ENCODE data around the gene PLXNC1. TPM values are rescaled to one million over a fixed set of nuclear protein-coding genes. Genes with fewer than 3 reads are reported as not detected.

Gene PLXNC1
- total RNA-seq, 1 donor from 2014 or later: 1.7 TPM

- ATAC-seq: no peak
Observed at GRCh38 chr12:94182986-94183707, 34.8 kb downstream of the PLXNC1 start.

- no peak for ATAC-seq
Observed at GRCh38 chr12:94183708-94184379, 35.5 kb downstream of the PLXNC1 start.

- ATAC-seq: no peak
Observed at GRCh38 chr12:94184995-94185719, 36.8 kb downstream of the PLXNC1 start.

GRCh38 chr12:94185801-94186200 lies 37.4 kb downstream of the PLXNC1 start:
- no peak for ATAC-seq

DNA sequence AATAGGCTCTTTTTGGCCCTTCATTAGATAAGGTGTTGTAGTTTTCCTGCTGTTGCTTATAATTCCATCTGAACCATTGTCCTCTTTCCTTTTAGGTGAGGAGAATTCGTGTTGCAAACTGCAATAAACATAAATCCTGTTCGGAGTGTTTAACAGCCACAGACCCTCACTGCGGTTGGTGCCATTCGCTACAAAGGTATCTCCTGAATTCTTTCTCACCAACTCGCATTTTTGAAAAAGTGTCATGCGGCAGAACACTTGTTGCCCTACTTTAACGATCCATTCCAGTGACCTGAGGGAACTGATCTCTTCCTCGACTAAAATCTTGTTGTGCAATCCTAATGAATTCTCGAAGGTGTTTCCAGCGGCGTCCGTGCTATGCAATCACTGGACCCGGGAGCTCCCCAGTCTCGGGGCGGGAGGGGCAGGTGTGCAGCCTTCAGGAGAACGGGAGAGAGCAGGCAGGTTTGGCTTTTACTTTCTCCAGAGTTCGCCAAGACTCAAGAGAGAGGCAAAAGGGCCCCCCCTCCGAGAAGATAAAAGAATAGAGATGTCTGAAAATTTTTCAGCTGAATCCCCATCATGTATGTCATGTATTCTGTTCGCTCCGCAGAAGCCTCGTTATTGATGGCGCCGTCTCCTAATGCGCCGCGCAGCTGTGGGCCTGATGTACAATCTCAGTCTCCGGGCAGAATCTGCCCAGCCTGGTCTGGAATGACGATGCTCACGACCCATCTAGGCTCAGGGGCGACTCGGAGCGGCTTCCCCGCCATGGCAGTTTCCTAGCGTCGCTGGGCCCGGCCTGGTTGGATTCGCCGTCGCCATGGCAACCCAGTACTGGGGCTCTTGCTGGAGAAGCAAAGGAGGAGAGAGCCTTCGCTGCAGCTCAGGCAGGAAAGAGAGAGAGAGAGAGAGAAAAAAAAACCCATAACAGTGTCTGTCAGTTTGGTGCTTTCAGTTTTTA lies 38.2 kb downstream of the PLXNC1 start:
- ATAC-seq: no peak

DNA sequence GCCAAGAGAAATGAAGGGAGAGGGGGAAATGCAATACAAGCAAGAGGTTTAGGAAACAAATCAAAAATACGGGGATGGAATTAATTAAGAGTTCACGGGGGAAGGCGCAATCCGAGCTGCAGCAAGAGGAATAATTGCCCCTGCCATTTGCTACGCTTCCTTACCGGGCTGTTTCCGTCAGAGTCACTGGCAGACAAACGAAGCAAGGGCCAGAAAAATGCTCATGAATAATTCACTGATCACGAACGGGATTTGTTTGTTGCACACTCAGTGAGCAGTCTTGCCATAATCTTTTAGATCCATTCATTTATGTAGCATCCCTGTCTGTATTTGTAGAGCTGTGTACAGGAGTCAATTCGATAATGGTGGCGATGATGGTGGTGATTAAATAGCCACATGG lies 39.0 kb downstream of the PLXNC1 start:
- ATAC-seq: no peak

DNA sequence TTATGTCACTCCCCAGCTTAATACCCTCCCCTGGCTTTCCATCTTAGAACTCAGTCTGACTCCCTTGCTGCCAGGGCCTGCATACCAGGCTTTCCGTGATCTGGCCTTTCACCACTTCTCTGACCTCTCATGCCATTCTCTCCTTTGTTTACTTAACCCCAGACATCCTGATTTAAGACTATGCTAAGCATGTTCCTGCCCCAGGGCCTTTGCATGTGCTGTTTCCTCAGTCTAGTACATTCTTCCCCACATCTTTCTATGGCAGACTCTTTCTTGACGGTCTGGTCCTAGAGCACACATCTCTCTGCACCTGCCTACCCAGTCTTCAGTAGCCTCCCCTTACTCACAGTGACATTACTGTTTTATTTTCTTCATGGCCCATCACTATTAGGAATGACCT lies 42.2 kb downstream of the PLXNC1 start:
- no peak for ATAC-seq

GRCh38 chr12:94191023-94191422 lies 42.6 kb downstream of the PLXNC1 start:
- ATAC-seq: no peak

DNA sequence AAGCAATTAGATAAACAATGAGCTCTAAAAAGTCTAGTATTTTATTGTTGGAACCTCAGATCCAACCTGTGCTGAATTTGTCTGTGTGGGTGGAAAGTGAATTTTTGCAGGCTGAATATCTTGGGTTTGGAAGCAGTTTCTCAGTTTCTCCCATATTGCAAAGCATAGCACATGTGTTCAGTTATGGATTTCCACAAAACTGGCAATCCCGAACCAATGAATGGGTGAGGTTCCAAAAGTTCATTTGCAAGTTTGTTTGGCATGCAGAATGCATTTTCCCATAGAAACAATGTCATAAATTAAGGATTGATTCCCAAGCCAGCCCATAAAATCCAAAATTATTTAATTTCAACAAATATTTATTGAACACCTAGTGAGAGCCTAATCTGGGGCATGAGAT lies 43.4 kb downstream of the PLXNC1 start:
- no peak for ATAC-seq

- no peak for ATAC-seq
Observed at GRCh38 chr12:94192506-94192905, 44.1 kb downstream of the PLXNC1 start.

- no peak for ATAC-seq
Observed at GRCh38 chr12:94193168-94193567, 44.8 kb downstream of the PLXNC1 start.

DNA sequence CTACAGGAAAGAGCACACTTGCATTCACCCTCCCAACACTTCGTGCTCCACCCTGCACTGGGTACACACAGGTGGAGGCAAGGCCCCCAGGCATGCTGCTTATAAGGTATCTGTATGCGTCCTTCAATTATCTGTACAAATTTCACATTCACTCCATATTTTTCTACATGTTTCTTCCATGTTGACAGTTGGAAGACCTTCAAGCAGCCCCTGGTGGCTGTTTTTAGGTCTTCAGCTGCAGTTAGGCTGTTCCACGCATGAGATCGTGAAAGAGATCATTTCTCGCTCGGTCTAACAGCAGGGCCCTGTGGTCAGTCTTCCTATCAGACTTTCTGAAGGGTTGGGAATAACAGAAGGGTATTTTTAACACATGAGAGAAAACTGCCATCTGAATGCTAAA lies 47.1 kb downstream of the PLXNC1 start:
- ATAC-seq: no peak

DNA sequence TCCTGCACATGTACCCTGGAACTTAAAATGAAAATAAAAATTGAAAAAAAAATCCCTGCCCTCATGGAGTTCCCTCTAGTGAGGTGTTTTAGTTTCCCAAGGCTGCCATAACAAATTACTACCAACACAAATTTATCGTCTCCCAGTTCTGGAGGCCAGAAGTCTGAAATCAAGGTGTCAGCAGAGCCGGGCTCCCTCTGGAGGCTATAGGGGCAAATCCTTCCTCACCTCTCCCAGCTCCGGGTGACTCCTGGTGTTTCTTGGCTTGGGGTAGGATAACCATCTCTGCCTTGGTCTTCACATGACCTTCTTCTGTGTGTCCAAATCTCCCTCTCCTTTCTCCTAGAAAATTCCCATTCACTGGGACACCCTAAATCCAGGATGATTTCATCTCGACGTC lies 50.1 kb downstream of the PLXNC1 start:
- no peak for ATAC-seq

DNA sequence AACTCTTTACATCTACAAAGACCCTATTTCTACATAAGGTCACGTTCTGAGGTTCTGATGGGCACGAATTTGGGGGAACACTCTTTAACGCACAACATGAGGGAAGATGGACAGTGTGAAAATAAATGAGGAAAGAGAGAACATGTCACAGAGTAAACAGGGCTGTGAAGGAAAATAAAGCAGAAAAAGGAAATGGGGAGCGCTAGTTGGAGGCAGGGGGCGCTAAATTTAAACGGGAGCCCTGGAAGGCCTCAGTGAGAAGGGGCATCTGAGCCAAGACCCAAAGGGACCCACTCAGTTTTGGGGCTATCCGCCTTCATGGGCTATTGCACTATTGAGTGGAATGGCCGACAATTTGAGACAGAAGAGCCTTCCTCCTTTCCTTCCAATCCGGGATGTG lies 50.5 kb downstream of the PLXNC1 start:
- ATAC-seq: no peak

GRCh38 chr12:94200069-94200468 lies 51.7 kb downstream of the PLXNC1 start:
- no peak for ATAC-seq

DNA sequence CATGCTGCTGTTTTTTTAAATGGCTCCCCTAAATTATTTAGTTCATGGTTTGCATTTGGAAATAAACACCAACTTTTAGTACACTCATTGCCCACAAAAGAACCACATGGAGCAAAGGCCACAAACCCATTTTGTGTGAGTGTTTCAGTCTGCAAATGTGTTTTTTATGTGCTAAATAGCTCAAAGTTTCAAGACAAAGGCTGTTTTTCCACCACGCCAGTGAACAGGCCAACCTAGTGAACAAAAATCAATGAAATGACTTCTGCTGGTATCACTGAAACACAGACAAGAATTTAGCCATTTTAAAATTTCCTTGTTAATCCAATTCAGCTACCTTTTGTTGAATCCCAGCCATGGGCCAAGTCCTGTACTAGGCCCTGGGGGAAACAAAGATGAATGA lies 52.3 kb downstream of the PLXNC1 start:
- ATAC-seq: no peak

GRCh38 chr12:94202245-94203180 lies 54.1 kb downstream of the PLXNC1 start:
- peak; percentile 73 for ATAC-seq

GRCh38 chr12:94203181-94203546 lies 54.8 kb downstream of the PLXNC1 start:
- no peak for ATAC-seq

DNA sequence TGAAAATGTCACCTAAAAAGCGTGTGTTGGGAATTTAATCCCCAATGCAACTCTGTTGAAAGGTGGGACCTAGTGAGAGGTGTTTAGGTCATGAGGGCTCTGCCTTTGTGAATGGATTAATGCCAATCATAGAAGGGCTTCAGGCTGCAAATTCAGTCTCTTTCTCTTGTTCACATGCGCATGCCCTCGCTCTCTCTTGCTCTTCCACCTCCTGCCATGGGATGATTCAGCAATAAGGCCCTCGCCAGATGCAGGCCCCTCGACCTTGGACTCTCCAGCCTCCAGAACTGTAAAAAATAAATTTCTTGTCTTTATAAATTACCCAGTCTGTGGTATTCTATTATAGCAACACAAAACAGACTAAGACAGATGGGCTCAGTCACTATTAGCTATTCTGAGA lies 55.4 kb downstream of the PLXNC1 start:
- ATAC-seq: no peak

DNA sequence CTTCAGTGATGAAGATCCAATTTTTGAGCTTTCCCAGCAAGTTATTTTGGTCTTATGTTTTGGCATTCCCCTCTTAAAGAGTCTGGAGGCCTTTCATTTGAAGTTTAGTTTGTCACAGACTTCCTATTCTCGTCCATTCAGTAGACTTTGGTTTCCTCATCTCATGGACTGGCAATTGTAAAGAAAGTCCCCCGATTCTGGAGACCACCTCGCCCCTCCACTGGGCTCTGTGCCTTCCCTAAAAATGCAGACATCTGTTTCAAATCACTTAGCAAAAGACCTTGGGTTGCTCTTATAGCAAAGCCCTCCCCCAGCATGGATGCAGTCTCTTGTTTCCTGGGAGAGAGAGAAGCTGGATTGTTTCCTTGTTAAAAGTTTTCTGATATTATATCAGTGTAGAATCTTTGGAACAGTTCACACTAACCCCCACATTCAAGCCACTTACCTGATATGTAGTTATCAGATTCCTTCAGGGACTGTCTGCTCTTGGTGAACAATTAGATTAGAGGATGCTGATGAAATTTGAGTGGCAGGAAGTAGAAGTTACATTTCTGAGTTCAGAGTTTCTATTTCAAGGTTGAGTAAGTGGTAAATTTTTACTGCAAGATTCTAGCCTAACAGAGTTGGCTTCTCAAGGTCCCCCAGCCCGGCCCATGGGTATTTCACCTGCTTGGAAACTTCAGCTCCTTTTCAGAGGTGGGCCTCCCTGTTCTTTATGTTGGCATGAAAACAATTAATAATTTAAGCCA lies 56.3 kb downstream of the PLXNC1 start:
- ATAC-seq: no peak

- ATAC-seq: no peak
Observed at GRCh38 chr12:94205822-94206221, 57.4 kb downstream of the PLXNC1 start.

Measured in esophagus mucosa (tissue), 1 donor.